Tibial nerve (tissue), 4 donors: ENCODE results near the gene SNX2. TPM values are rescaled to one million over a fixed set of nuclear protein-coding genes. Genes with fewer than 3 reads are reported as not detected.

Experiments used
- DNase-seq, 2 donors: peaks; one replicate each; pipeline ENCODE4 v3.0.0-alpha.2; 2019; ENCODE audit warnings: low spot score in 2 of 2
- H3K27ac ChIP-seq, 4 donors: fragments of 200-600 bp; sonication (generic) in 3 of 4; one replicate each; pipeline ENCODE4 v1.5.1; 2017 to 2019; ENCODE audit warnings: mild to moderate bottlenecking in 1 of 4
- H3K27me3 ChIP-seq, 2 donors: fragments of 200-600 bp; sonication (generic) in 1 of 2; one replicate each; pipeline versions ENCODE4 v1.5.1 to v1.6.0; 2017 to 2019
- H3K36me3 ChIP-seq, 3 donors: fragments of 200-600 bp; sonication (generic); one replicate each; pipeline ENCODE4 v1.5.1; 2018 to 2019
- H3K4me1 ChIP-seq, 4 donors: fragments of 200-600 bp; sonication (generic) in 3 of 4; one replicate each; pipeline ENCODE4 v1.5.1; 2017 to 2019
- H3K4me3 ChIP-seq, 4 donors: fragments of 200-600 bp; sonication (generic) in 3 of 4; one replicate each; pipeline ENCODE4 v1.5.1; 2017 to 2019; ENCODE audit warnings: mild to moderate bottlenecking in 1 of 4, moderate library complexity in 1 of 4
- H3K9me3 ChIP-seq, 4 donors: fragments of 200-600 bp; sonication (generic) in 3 of 4; one replicate each; pipeline ENCODE4 v1.5.1; 2017 to 2019
- EP300 ChIP-seq, 2 donors: sonication (generic); formaldehyde crosslinking; IDR thresholded peaks; one replicate each; pipeline ENCODE4 v1.6.1; 2017; ENCODE audit warnings: antibody characterized with exemption in 2 of 2, mild to moderate bottlenecking in 1 of 2
- POLR2A ChIP-seq, 2 donors: fragments of 450-650 bp; IDR thresholded peaks; one replicate each; pipeline ENCODE4 v1.6.1; 2017; ENCODE audit warnings: antibody characterized with exemption in 2 of 2, mild to moderate bottlenecking in 2 of 2, moderate library complexity in 2 of 2
- WGBS, 2 donors: methylation state at CpG; one replicate each; pipeline ENCODE4 v1.1.5; 2018; 5-methylcytosine and 5-hydroxymethylcytosine counted together
- total RNA-seq, 4 donors: library from RNA; depleted of rRNA; stranded (reverse); fragments of >200 nt; gene quantifications; one replicate each; pipeline ENCODE4 v1.1.0, GENCODE V29; 2016
- TF ChIP-seq, protein P1 (sequence below), 5 experiments: fragments of 200-600 bp in 3 of 5; fragments of 450-650 bp in 2 of 5; sonication (generic) in 3 of 5; IDR thresholded peaks; one replicate each; pipeline ENCODE4 v1.5.1; 2016 to 2019; ENCODE audit warnings: antibody characterized with exemption in 5 of 5, mild to moderate bottlenecking in 3 of 5, moderate library complexity in 2 of 5

Gene SNX2
- total RNA-seq, 4 donors from 2014 or later, result 64.5 to 88.2 (median 70.2) TPM

DNA sequence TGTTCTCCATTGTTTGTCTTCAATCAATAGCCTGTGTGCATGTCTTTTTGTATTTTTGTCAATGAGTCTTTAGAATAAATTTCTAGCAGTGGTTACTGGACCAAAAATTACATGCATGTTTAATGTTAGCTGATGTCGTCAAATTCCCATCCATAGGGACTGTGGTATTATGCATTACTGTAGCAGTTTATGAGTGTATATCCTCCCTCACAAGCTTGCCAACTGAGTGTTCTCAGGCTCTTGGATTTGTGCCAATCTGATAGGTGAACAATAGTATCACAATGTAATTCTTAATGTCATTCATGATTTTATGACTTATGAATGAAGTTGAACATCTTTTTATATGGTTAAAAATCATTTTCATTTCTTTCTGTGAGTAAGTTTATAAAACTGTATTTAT is 83.6 kb downstream of the SNX2 start:
- WGBS, 2 donors, result 35 to 43% methylated on average over 1 of the region's 1 CpG
- H3K4me1 ChIP-seq, result peaks cover 0 to 7% (median 0%) of the 10 kb centered on the region in 4 donors

DNA sequence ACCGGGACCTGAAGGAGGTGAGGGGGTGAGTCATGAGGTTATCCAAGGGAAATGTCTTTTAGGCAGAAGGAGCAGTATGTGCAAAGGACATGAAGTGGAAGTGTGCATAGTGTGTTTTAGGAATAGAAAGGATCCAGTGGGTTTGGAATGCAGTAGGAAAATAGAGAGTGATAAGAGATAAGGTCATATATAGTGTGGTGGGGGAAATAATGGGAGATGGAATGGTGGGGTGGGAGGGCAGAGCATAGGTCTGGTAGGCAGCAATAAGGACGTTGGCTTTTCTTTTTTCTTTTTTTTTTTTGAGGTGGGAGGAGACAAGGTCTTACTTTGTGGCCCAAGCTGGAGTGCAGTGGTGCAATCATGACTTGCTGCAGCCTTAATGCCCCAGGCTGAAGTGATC is 88.4 kb downstream of the SNX2 start:
- 70 to 80% methylated on average over 2 of the region's 2 CpGs for WGBS, 2 donors
- TF ChIP-seq POLR2A (IDR thresholded peaks at IDR 0.05), result no peak
- Histone ChIP-seq H3K4me1 (peaks cover 0 to 4% (median 0%) of the 10 kb centered on the region in 4 donors), H3K36me3 (peaks cover 0 to 30% (median 0%) of the 10 kb centered on the region in 3 donors), H3K4me3 (no peak overlapping the region), H3K9me3 (peaks cover 0 to 1% (median 0%) of the 10 kb centered on the region in 4 donors), H3K27me3 (no peaks in the 10 kb centered on the region), H3K27ac (no peak overlapping the region)
- no peak for DNase-seq

More for the DNA sequence above, 83.6 kb downstream of the SNX2 start:
- Histone ChIP-seq H3K27ac (no peak overlapping the region), H3K9me3 (no peaks in the 10 kb centered on the region), H3K36me3 (peaks cover 0 to 10% (median 0%) of the 10 kb centered on the region in 3 donors), H3K4me3 (no peak overlapping the region), H3K27me3 (no peaks in the 10 kb centered on the region)
- DNase-seq, result no peak
- no peak for TF ChIP-seq EP300 (IDR thresholded peaks at IDR 0.05)

DNA sequence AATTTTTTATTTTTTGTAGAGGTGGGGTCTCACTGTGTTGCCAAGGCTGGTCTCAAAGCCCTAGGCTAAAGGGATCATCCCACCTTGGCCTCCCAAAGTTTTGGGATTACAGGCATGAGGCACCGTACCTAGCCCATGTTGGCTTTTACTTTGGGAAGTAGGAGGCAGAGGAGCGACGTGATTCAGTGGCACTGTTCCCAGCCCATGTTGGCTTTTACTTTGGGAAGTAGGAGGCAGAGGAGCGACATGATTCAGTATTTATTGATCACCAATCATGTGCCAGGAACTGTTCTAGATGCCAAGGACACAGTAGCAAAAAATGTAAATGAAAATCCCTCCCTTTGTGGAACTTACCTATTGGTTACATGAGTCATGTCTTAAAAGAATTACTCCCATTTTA is 88.8 kb downstream of the SNX2 start:
- DNase-seq, result no peak
- no peak for TF ChIP-seq POLR2A (IDR thresholded peaks at IDR 0.05)
- TF ChIP-seq, protein P1, sequence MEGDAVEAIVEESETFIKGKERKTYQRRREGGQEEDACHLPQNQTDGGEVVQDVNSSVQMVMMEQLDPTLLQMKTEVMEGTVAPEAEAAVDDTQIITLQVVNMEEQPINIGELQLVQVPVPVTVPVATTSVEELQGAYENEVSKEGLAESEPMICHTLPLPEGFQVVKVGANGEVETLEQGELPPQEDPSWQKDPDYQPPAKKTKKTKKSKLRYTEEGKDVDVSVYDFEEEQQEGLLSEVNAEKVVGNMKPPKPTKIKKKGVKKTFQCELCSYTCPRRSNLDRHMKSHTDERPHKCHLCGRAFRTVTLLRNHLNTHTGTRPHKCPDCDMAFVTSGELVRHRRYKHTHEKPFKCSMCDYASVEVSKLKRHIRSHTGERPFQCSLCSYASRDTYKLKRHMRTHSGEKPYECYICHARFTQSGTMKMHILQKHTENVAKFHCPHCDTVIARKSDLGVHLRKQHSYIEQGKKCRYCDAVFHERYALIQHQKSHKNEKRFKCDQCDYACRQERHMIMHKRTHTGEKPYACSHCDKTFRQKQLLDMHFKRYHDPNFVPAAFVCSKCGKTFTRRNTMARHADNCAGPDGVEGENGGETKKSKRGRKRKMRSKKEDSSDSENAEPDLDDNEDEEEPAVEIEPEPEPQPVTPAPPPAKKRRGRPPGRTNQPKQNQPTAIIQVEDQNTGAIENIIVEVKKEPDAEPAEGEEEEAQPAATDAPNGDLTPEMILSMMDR (IDR thresholded peaks at IDR 0.05), result no peak
- no peak for TF ChIP-seq EP300 (IDR thresholded peaks at IDR 0.05)
- Histone ChIP-seq H3K4me3 (no peak overlapping the region), H3K36me3 (peaks cover 0 to 35% (median 0%) of the 10 kb centered on the region in 3 donors), H3K4me1 (no peaks in the 10 kb centered on the region), H3K27ac (no peak overlapping the region), H3K9me3 (peaks cover 0 to 6% (median 0%) of the 10 kb centered on the region in 4 donors), H3K27me3 (no peaks in the 10 kb centered on the region)
- WGBS, 2 donors, result 92% methylated on average over 4 of the region's 4 CpGs

DNA sequence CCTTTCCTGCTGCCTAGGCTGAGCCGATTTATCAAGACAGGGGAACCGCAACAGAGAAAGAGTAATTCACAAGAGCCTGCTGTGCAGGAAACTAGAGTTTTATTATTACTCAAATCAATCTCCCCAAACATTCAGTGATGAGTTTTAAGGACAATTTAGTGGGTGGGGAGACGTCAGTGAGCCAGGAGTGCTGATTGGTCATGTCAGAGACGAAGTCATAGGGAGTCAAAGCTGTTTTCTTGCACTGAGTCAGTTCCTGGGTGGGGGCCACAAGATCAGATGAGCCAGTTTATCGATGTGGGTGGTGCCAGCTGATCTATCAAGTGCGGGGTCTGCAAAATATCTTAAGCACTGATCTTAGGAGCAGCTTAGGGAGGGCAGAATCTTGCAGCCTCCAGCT is 89.5 kb downstream of the SNX2 start:
- Histone ChIP-seq H3K4me1 (peaks cover 0 to 6% (median 0%) of the 10 kb centered on the region in 4 donors), H3K9me3 (peaks cover 0 to 7% (median 0%) of the 10 kb centered on the region in 4 donors), H3K36me3 (peaks cover 0 to 35% (median 0%) of the 10 kb centered on the region in 3 donors), H3K4me3 (no peak overlapping the region), H3K27ac (no peak overlapping the region), H3K27me3 (no peaks in the 10 kb centered on the region)
- no peak for DNase-seq
- TF ChIP-seq EP300 (IDR thresholded peaks at IDR 0.05), result no peak
- no peak for TF ChIP-seq POLR2A (IDR thresholded peaks at IDR 0.05)
- TF ChIP-seq, protein P1 (IDR thresholded peaks at IDR 0.05), result no peak
- 93 to 94% methylated on average over 6 of the region's 6 CpGs for WGBS, 2 donors

DNA sequence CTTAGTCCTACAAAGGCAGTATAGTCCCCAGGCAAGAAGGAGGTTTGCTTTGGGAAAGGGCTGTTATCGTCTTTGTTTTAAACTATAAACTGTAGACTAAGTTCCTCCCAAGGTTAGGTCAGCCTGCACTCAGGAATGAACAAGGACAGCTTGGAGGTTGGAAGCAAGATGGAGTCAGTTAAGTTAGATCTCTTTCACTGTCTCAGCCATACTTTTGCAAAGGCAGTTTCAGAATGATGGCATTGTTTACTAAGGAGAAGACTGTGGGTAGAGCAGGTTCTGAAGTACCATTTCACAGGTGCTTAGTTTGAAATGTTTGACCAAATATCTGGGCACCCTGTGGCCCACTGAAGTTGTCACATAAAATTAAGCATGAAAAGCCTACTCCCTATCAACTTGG is 90.0 kb downstream of the SNX2 start:
- Histone ChIP-seq H3K36me3 (peaks cover 0 to 35% (median 0%) of the 10 kb centered on the region in 3 donors), H3K4me1 (peaks cover 0 to 10% (median 0%) of the 10 kb centered on the region in 4 donors), H3K27ac (no peak overlapping the region), H3K4me3 (no peak overlapping the region), H3K9me3 (peaks cover 0 to 7% (median 0%) of the 10 kb centered on the region in 4 donors), H3K27me3 (no peaks in the 10 kb centered on the region)
- TF ChIP-seq, protein P1 (IDR thresholded peaks at IDR 0.05), result no peak
- TF ChIP-seq POLR2A (IDR thresholded peaks at IDR 0.05) (no peak), EP300 (IDR thresholded peaks at IDR 0.05) (no peak)
- no peak for DNase-seq
- WGBS, 2 donors, result 72 to 81% methylated on average over 1 of the region's 1 CpG

DNA sequence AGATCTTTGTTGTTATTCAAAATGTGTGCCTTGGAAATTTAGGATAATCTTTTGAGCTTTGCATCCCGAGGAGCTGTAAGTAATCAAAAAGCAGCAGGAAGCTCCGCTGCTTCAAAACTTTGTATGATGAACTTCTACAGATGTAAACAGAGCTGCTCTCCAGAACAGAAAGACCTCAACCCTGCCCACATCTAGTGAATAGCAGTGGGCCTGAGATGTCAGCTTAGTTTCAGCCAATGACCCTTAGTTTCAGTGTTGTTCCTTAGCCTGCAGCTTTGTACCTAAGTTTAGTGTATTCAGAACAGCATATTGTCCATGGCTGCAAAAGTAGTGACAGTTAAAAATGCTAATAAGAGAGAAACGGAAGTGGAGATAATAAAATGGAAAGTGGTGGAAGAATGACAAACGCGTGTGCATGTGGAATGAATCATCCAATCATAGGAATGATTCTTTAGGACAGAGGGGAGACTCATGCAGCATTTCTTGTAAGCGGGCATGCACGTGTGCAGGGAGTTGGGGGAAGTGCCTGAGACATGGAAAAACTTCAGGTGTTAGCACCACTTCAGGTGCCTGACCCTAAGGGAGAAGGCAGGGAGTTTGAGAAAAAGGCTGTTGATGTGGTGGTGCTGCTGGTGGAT is 95.5 kb downstream of the SNX2 start:
- H3K4me1 ChIP-seq, result peaks cover 0 to 45% (median 3%) of the 10 kb centered on the region in 4 donors
- no peak overlapping the region for H3K4me3 ChIP-seq
- peak overlapping the region in 3 of 4 donors; percentile 15 to 53 (median 41) for H3K27ac ChIP-seq
- no peak for DNase-seq
- no peaks in the 10 kb centered on the region for H3K27me3 ChIP-seq
- WGBS, 2 donors, result 39 to 60% methylated on average over 7 of the region's 7 CpGs
- no peak for TF ChIP-seq POLR2A (IDR thresholded peaks at IDR 0.05)
- TF ChIP-seq, protein P1 (IDR thresholded peaks at IDR 0.05), result no peak
- peaks cover 0 to 33% (median 0%) of the 10 kb centered on the region in 3 donors for H3K36me3 ChIP-seq
- peaks cover 0 to 7% (median 0%) of the 10 kb centered on the region in 4 donors for H3K9me3 ChIP-seq
